H1 (cell line): ENCODE data around the gene GCAT. TPM values are rescaled to one million over a fixed set of nuclear protein-coding genes. Genes with fewer than 3 reads are reported as not detected.

Source experiments
- CTCF ChIA-PET: fragments of 300-600 bp; sonication (Branson Sonifier 250); formaldehyde crosslinking; loops from one replicate; lab custom pipeline; 2021; ENCODE audit not compliant: partially characterized antibody; lab: Charles Lee
- POLR2A ChIA-PET: fragments of 300-600 bp; sonication (Branson Sonifier 250); formaldehyde crosslinking; loops from one replicate; lab custom pipeline; 2021; ENCODE audit warnings: inconsistent platforms; ENCODE audit not compliant: partially characterized antibody; lab: Charles Lee
- DNase-seq, 2 experiments: peaks; one replicate each; pipeline versions ENCODE4 v3.0.0 to v3.0.0-alpha.2; 2010 to 2022; ENCODE audit warnings: low spot score in 2 of 2, low read depth in 1 of 2, mixed read lengths in 1 of 2
- FAIRE-seq: peaks from 2 replicates; lab custom pipeline; 2011; peaks lifted over from hg19 to GRCh38; lab: Jason Lieb, UNC
- H2AFZ ChIP-seq: 2 replicates; pipeline ENCODE4 v1.8.1; 2012; ENCODE audit warnings: low read length, inconsistent platforms
- H2AK5ac ChIP-seq: 2 replicates; pipeline ENCODE4 v1.6.1; 2013; ENCODE audit warnings: low read depth, low read length
- H2BK120ac ChIP-seq: replicated peaks from 2 replicates; pipeline ENCODE3; 2013; ENCODE audit warnings: low read depth, low read length, inconsistent platforms
- H2BK12ac ChIP-seq: 2 replicates; pipeline ENCODE4 v1.6.1; 2013; ENCODE audit warnings: low read depth, low read length
- H2BK15ac ChIP-seq: 2 replicates; pipeline ENCODE4 v1.6.1; 2013; ENCODE audit warnings: low read length
- H2BK20ac ChIP-seq: 2 replicates; pipeline ENCODE4 v1.6.1; 2013; ENCODE audit warnings: low read length
- H2BK5ac ChIP-seq: 2 replicates; pipeline ENCODE4 v1.6.1; 2013; ENCODE audit warnings: low read depth, low read length
- H3K14ac ChIP-seq: 2 replicates; pipeline ENCODE4 v1.6.1; 2013; ENCODE audit warnings: inconsistent platforms; ENCODE audit not compliant: insufficient read length
- H3K18ac ChIP-seq: 2 replicates; pipeline ENCODE4 v1.6.1; 2013; ENCODE audit warnings: low read length; ENCODE audit errors: extremely low read depth
- H3K23ac ChIP-seq: 2 replicates; pipeline ENCODE4 v1.6.1; 2013; ENCODE audit warnings: inconsistent platforms; ENCODE audit not compliant: insufficient read length
- H3K23me2 ChIP-seq: 2 replicates; pipeline ENCODE4 v1.6.1; 2013; ENCODE audit warnings: low read depth, low read length
- H3K27ac ChIP-seq: 2 replicates; pipeline ENCODE4 v1.6.1; 2011; ENCODE audit warnings: low read depth, low read length, inconsistent platforms
- H3K27me3 ChIP-seq, 4 experiments: replicated peaks in 1 of 4; 1 replicate in 1 of 4; 2 replicates in 3 of 4; pipeline versions ENCODE4 v1.6.1 to v1.8.1; 2011 to 2013; ENCODE audit warnings: low read length in 3 of 4, mild to moderate bottlenecking in 3 of 4, inconsistent platforms in 2 of 4, mixed read lengths in 2 of 4, moderate library complexity in 1 of 4; ENCODE audit not compliant: control insufficient read depth in 3 of 4, insufficient read depth in 3 of 4; ENCODE audit errors: extremely low read depth in 1 of 4
- H3K36me3 ChIP-seq, 4 experiments: 2 replicates each; pipeline versions ENCODE4 v1.6.1 to v1.8.1; 2011 to 2013; ENCODE audit warnings: mild to moderate bottlenecking in 4 of 4, low read length in 3 of 4, moderate library complexity in 2 of 4, control low read depth in 1 of 4, inconsistent platforms in 1 of 4; ENCODE audit not compliant: insufficient read depth in 4 of 4, control insufficient read depth in 2 of 4
- H3K4ac ChIP-seq: replicated peaks from 2 replicates; pipeline ENCODE3; 2013; ENCODE audit warnings: low read length, low read depth, mixed read lengths, inconsistent platforms; ENCODE audit not compliant: insufficient read length
- H3K4me1 ChIP-seq, 4 experiments: replicated peaks in 1 of 4; 1 replicate in 1 of 4; 2 replicates in 3 of 4; pipeline versions ENCODE4 v1.6.1 to v1.8.1; 2011 to 2013; ENCODE audit warnings: low read length in 3 of 4, inconsistent platforms in 2 of 4, mixed read lengths in 1 of 4; ENCODE audit not compliant: insufficient read depth in 4 of 4, control insufficient read depth in 3 of 4
- H3K4me2 ChIP-seq, 2 experiments: 2 replicates each; pipeline versions ENCODE4 v1.6.1 to v1.8.1; 2011 to 2013; ENCODE audit warnings: low read depth in 2 of 2, low read length in 2 of 2, control low read depth in 1 of 2, inconsistent platforms in 1 of 2, mild to moderate bottlenecking in 1 of 2; ENCODE audit not compliant: insufficient read depth in 1 of 2
- H3K4me3 ChIP-seq, 4 experiments: fragments of 200-600, 300-600 bp in 1 of 4; sonication (generic), shearing (Covaris generic), sonication (Bioruptor Twin) in 1 of 4; 2 replicates each; pipeline versions ENCODE4 v1.5.1 to v1.8.1; 2011 to 2016; ENCODE audit warnings: low read length in 4 of 4, low read depth in 3 of 4, control low read depth in 2 of 4, inconsistent platforms in 2 of 4, mild to moderate bottlenecking in 2 of 4, mixed read lengths in 1 of 4, moderate library complexity in 1 of 4; ENCODE audit not compliant: insufficient read depth in 2 of 4; ENCODE audit errors: extremely low read depth in 1 of 4
- H3K56ac ChIP-seq: replicated peaks from 2 replicates; pipeline ENCODE3; 2013; ENCODE audit warnings: low read depth, mild to moderate bottlenecking, mixed read lengths, low read length, inconsistent platforms; ENCODE audit not compliant: insufficient read length
- H3K79me1 ChIP-seq: 2 replicates; pipeline ENCODE4 v1.6.1; 2013; ENCODE audit warnings: low read depth, low read length, control low read depth
- H3K79me2 ChIP-seq, 2 experiments: 2 replicates each; pipeline versions ENCODE4 v1.6.1 to v1.8.1; 2012 to 2013; ENCODE audit warnings: low read length in 2 of 2, mild to moderate bottlenecking in 2 of 2, inconsistent platforms in 1 of 2; ENCODE audit not compliant: insufficient read depth in 2 of 2, control insufficient read depth in 1 of 2
- H3K9ac ChIP-seq, 4 experiments: replicated peaks in 1 of 4; 1 replicate in 1 of 4; 2 replicates in 3 of 4; pipeline versions ENCODE4 v1.6.1 to v1.8.1; 2011 to 2013; ENCODE audit warnings: low read depth in 3 of 4, low read length in 3 of 4, control low read depth in 2 of 4, mild to moderate bottlenecking in 2 of 4, moderate library complexity in 2 of 4, inconsistent platforms in 1 of 4; ENCODE audit errors: extremely low read depth in 1 of 4
- H3K9me3 ChIP-seq, 2 experiments: 2 replicates each; pipeline versions ENCODE4 v1.6.1 to v1.8.1; 2012 to 2013; ENCODE audit warnings: mild to moderate bottlenecking in 2 of 2, moderate library complexity in 2 of 2, control low read depth in 1 of 2, inconsistent platforms in 1 of 2, low read depth in 1 of 2, low read length in 1 of 2, mixed read lengths in 1 of 2; ENCODE audit not compliant: insufficient read depth in 2 of 2
- H4K20me1 ChIP-seq, 2 experiments: replicated peaks in 1 of 2; 2 replicates each; pipeline versions ENCODE3 to v1.8.1; 2011 to 2013; ENCODE audit warnings: inconsistent platforms in 2 of 2, low read length in 2 of 2, mild to moderate bottlenecking in 1 of 2; ENCODE audit not compliant: insufficient read depth in 2 of 2, control insufficient read depth in 1 of 2
- H4K5ac ChIP-seq: 2 replicates; pipeline ENCODE4 v1.6.1; 2013; ENCODE audit warnings: low read length, low read depth, mixed read lengths, inconsistent platforms; ENCODE audit not compliant: insufficient read length
- H4K8ac ChIP-seq: 2 replicates; pipeline ENCODE4 v1.8.0; 2013; ENCODE audit warnings: mild to moderate bottlenecking, moderate library complexity, low read length, inconsistent platforms; ENCODE audit not compliant: insufficient read depth; ENCODE audit errors: extremely low read depth
- H4K91ac ChIP-seq: replicated peaks from 2 replicates; pipeline ENCODE3; 2013; ENCODE audit warnings: low read length, mixed read lengths, inconsistent platforms; ENCODE audit not compliant: insufficient read length
- KDM1A ChIP-seq: fragments of 200-600, 300-600 bp; sonication (generic); IDR thresholded peaks from 2 replicates; pipeline ENCODE4 v1.7.1; 2016; ENCODE audit warnings: mild to moderate bottlenecking, low read length, borderline replicate concordance
- SP4 ChIP-seq: IDR thresholded peaks from 2 replicates; pipeline ENCODE4 v1.6.1; 2012; ENCODE audit warnings: low read length, inconsistent platforms
- WGBS, 2 experiments: shearing (Covaris generic) in 1 of 2; methylation state at CpG; one replicate each; pipeline versions ENCODE4 v1.1.6 to v1.1.7; 2013 to 2015; ENCODE audit warnings: low lambda C conversion rate in 2 of 2, mixed read lengths in 2 of 2, inconsistent platforms in 1 of 2, low coverage in 1 of 2, missing lambda C conversion rate in 1 of 2; ENCODE audit not compliant: insufficient replicate concordance in 2 of 2, insufficient coverage in 1 of 2, insufficient read length in 1 of 2; ENCODE audit errors: extremely low coverage in 1 of 2, missing lambda C conversion rate in 1 of 2; 5-methylcytosine and 5-hydroxymethylcytosine counted together
- polyA plus RNA-seq, 7 experiments: library from polyadenylated mRNA; depleted of rRNA in 3 of 7; stranded (reverse) in 5 of 7; unstranded in 2 of 7; fragments of >200 nt in 5 of 7; fragments of 200-250 nt in 2 of 7; gene quantifications; 1 replicate in 5 of 7; 2 replicates in 1 of 7; 4 replicates in 1 of 7; pipeline versions ENCODE4 v1.2.1 to v1.2.3, GENCODE V29; 2011 to 2013; ENCODE audit warnings: missing spikeins in 2 of 7, mixed read lengths in 2 of 7
- total RNA-seq: library from RNA; stranded (reverse); fragmentation: NEBNext Ultra II Directional; extraction: Animal tissue kit (Norgen Biotek cat#: 25700); gene quantifications from 2 replicates; pipeline ENCODE4 v1.2.1, GENCODE V29; 2021

GCAT gene
- total and polyA plus RNA-seq, 2 of the 8 experiments (the other 6 are each of a cell fraction or from before 2014, with no cell fraction given), result 24.3 to 47.5 TPM

DNA sequence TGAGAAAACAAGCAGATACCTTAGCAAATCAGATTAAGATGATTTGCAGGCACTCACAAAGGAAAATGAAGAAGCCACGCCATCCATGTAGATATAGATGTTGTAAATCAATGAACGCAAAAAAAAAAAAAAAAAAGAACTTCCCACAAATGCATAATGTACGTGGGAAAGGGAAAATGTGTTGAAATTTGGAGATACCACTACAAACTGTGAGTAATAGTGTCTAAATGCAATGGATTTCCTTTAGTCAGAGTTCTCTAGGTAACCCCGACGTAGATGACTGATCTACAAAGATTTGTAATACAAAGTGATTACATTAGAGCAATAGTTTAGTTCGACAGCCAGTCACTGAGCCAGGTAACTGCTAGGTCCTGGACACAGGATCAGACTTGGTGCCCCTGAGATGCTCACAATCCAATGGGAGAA is 37.2 kb downstream of the GCAT start:
- no peak overlapping the region for H2BK12ac ChIP-seq
- H3K27ac ChIP-seq, result no peak overlapping the region
- H2BK120ac ChIP-seq, result no peak overlapping the region
- H3K56ac ChIP-seq, result no peak overlapping the region
- no peak overlapping the region for H3K14ac ChIP-seq
- H2AK5ac ChIP-seq, result no peak overlapping the region
- no peak overlapping the region for H4K91ac ChIP-seq
- peaks cover 13% of the 10 kb centered on the region for H3K23me2 ChIP-seq
- H3K9me3 ChIP-seq, result no peaks in the 10 kb centered on the region
- TF ChIP-seq KDM1A (peak; percentile 7; the same call in 1 of the 2 replicates), SP4 (no peak)
- FAIRE-seq (no peak), DNase-seq (no peak)
- H3K4me3 ChIP-seq, result peak overlapping the region in 2 of 4 experiments; percentile 61 to 82; a peak in 3 of 8 replicates
- 91% methylated on average over 6 of the region's 6 CpGs; no CpG with 5 or more reads in 1 of the 2 experiments for WGBS, 2 experiments
- no peak overlapping the region for H3K18ac ChIP-seq
- no peak overlapping the region for H2AFZ ChIP-seq
- H3K23ac ChIP-seq, result no peak overlapping the region
- peaks cover 0 to 3% of the 10 kb centered on the region in 2 experiments for H4K20me1 ChIP-seq
- peaks cover 0 to 2% (median 1%) of the 10 kb centered on the region in 4 experiments; a peak in 3 of 7 replicates for H3K4me1 ChIP-seq
- H3K4ac ChIP-seq, result no peak overlapping the region
- peaks cover 3% of the 10 kb centered on the region for H3K79me1 ChIP-seq
- H3K36me3 ChIP-seq, result peaks cover 0 to 1% (median 0%) of the 10 kb centered on the region in 4 experiments; a peak in 1 of 8 replicates
- H3K27me3 ChIP-seq, result no peaks in the 10 kb centered on the region
- CTCF ChIA-PET, result interaction anchor here (0.6 to 3.5 kb wide), 4 partner anchors 19 to 1289 kb away, joined by 3 to 15 read pairs (median 7); no protein-coding TSS in a partner anchor
- no peak overlapping the region for H3K9ac ChIP-seq
- H3K79me2 ChIP-seq, result peaks cover 5 to 25% of the 10 kb centered on the region in 2 experiments
- no peak overlapping the region for H2BK15ac ChIP-seq
- no peak overlapping the region for H3K4me2 ChIP-seq
- no peak overlapping the region for H4K5ac ChIP-seq
- no peak overlapping the region for H2BK20ac ChIP-seq
- no peak overlapping the region for H4K8ac ChIP-seq
- H2BK5ac ChIP-seq, result no peak overlapping the region
- POLR2A ChIA-PET, result interaction anchor here (0.6 to 2.6 kb wide), 12 partner anchors 10 to 178 kb away, joined by 3 to 10 read pairs (median 3); partner anchors contain the start of gene GALR3
